Type B pancreatic cell (in vitro differentiated cells): ENCODE measurements around the gene NCK2. TPM values are rescaled to one million over a fixed set of nuclear protein-coding genes. Genes with fewer than 3 reads are reported as not detected.
"Not testable (repeated sequence)": the region's sequence is repeated elsewhere in the genome, so short reads cannot be mapped to it uniquely, and the experiment has no call there.

Source experiments
- DNase-seq: peaks from one replicate; pipeline ENCODE4 v3.0.0; 2021; ENCODE audit warnings: mixed read lengths; ENCODE audit not compliant: unreplicated experiment; ENCODE audit errors: extremely low spot score
- H3K27ac Mint-ChIP-seq: 2 replicates; pipeline ENCODE4 v1.8.0; 2021; ENCODE audit warnings: mild to moderate bottlenecking, mixed read lengths
- H3K27me3 Mint-ChIP-seq: 2 replicates; pipeline ENCODE4 v1.8.0; 2021; ENCODE audit warnings: mixed read lengths
- H3K36me3 Mint-ChIP-seq: 2 replicates; pipeline ENCODE4 v1.8.0; 2021; ENCODE audit warnings: mixed read lengths
- H3K4me1 Mint-ChIP-seq: one replicate; pipeline ENCODE4 v1.8.0; 2021; ENCODE audit warnings: mixed read lengths; ENCODE audit not compliant: unreplicated experiment
- H3K4me3 Mint-ChIP-seq: 2 replicates; pipeline ENCODE4 v1.8.0; 2021; ENCODE audit warnings: mild to moderate bottlenecking, mixed read lengths
- H3K9me3 Mint-ChIP-seq: 2 replicates; pipeline ENCODE4 v1.8.0; 2021; ENCODE audit warnings: mixed read lengths
- total RNA-seq: library from RNA; stranded (reverse); gene quantifications from 2 replicates; pipeline ENCODE4 v1.2.1, GENCODE V29; 2021; ENCODE audit warnings: low replicate concordance
- TF ChIP-seq, protein P1 (sequence below): fragments of 200-600 bp; sonication (generic); conservative IDR thresholded peaks from 2 replicates; pipeline ENCODE4 v1.5.0; 2021; ENCODE audit warnings: antibody characterized with exemption, mild to moderate bottlenecking

Gene NCK2
- total RNA-seq, 1 donor from 2014 or later, result 86.4 TPM

- no peaks in the 10 kb centered on the region for H3K27me3 Mint-ChIP-seq
- H3K4me3 Mint-ChIP-seq, result no peak overlapping the region
- TF ChIP-seq, protein P1, sequence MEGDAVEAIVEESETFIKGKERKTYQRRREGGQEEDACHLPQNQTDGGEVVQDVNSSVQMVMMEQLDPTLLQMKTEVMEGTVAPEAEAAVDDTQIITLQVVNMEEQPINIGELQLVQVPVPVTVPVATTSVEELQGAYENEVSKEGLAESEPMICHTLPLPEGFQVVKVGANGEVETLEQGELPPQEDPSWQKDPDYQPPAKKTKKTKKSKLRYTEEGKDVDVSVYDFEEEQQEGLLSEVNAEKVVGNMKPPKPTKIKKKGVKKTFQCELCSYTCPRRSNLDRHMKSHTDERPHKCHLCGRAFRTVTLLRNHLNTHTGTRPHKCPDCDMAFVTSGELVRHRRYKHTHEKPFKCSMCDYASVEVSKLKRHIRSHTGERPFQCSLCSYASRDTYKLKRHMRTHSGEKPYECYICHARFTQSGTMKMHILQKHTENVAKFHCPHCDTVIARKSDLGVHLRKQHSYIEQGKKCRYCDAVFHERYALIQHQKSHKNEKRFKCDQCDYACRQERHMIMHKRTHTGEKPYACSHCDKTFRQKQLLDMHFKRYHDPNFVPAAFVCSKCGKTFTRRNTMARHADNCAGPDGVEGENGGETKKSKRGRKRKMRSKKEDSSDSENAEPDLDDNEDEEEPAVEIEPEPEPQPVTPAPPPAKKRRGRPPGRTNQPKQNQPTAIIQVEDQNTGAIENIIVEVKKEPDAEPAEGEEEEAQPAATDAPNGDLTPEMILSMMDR, result no peak
Observed at GRCh38 chr2:105756435-105756834, 11.7 kb downstream of the NCK2 start.

DNA sequence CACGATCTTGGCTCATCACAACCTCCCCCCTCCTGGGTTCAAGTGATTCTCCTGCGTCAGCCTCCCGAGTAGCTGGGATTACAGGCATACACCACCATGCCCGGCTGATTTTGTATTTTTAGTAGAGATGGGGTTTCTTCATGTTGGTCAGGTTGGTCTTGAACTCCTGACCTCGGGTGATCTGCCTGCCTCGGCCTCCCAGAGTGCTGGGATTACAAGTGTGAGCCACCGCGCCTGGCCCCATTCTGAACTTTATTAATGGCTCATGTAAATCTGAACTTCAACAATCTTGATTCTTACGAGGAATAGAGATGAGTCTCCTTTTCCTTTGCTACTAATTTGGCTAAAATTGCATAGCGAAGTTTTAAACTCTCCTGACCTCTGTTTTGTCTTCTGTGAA lies 12.2 kb downstream of the NCK2 start:
- not testable (repeated sequence) for H3K27me3 Mint-ChIP-seq, H3K4me3 Mint-ChIP-seq, H3K9me3 Mint-ChIP-seq, DNase-seq
- Mint-ChIP-seq H3K27ac (peak overlapping the region; percentile 14), H3K36me3 (peaks cover 33% of the 10 kb centered on the region), H3K4me1 (peaks cover 56% of the 10 kb centered on the region)

More at GRCh38 chr2:105756435-105756834, 11.7 kb downstream of the NCK2 start:
- Mint-ChIP-seq H3K27ac (peak overlapping the region; percentile 17), H3K4me1 (peaks cover 56% of the 10 kb centered on the region), H3K9me3 (peaks cover 5% of the 10 kb centered on the region), H3K36me3 (peaks cover 36% of the 10 kb centered on the region)
- DNase-seq, result no peak

GRCh38 chr2:105757433-105757832 lies 12.7 kb downstream of the NCK2 start:
- H3K27me3 Mint-ChIP-seq, result no peaks in the 10 kb centered on the region
- H3K4me3 Mint-ChIP-seq, result no peak overlapping the region
- peak overlapping the region; percentile 14 for H3K27ac Mint-ChIP-seq
- H3K9me3 Mint-ChIP-seq, result peaks cover 5% of the 10 kb centered on the region
- peaks cover 33% of the 10 kb centered on the region for H3K36me3 Mint-ChIP-seq
- H3K4me1 Mint-ChIP-seq, result peaks cover 62% of the 10 kb centered on the region
- TF ChIP-seq, protein P1, result no peak
- DNase-seq, result no peak

DNA sequence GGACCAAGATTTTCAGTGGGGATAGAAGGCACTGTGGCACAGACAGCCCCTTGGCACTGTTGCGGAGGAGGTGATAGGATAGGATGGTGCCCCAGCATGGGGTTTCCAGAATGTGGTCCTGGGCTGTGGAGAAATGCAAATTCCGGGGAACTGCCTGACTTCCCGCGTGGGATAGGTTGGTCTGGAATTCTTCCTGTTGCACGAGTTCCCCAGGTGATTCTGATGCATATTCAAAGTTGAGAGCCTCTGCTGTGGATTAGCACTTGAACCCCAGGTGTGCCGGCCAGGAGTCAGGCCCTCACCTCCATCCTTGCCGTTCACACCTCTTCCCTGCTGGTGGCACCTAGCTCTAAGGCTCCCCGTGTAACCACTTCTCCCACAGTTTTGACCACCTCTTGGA lies 15.5 kb downstream of the NCK2 start:
- Mint-ChIP-seq H3K36me3 (peaks cover 19% of the 10 kb centered on the region), H3K9me3 (peaks cover 5% of the 10 kb centered on the region), H3K4me3 (no peak overlapping the region), H3K27ac (no peak overlapping the region), H3K4me1 (peaks cover 39% of the 10 kb centered on the region), H3K27me3 (no peaks in the 10 kb centered on the region)
- TF ChIP-seq, protein P1, result no peak
- no peak for DNase-seq

DNA sequence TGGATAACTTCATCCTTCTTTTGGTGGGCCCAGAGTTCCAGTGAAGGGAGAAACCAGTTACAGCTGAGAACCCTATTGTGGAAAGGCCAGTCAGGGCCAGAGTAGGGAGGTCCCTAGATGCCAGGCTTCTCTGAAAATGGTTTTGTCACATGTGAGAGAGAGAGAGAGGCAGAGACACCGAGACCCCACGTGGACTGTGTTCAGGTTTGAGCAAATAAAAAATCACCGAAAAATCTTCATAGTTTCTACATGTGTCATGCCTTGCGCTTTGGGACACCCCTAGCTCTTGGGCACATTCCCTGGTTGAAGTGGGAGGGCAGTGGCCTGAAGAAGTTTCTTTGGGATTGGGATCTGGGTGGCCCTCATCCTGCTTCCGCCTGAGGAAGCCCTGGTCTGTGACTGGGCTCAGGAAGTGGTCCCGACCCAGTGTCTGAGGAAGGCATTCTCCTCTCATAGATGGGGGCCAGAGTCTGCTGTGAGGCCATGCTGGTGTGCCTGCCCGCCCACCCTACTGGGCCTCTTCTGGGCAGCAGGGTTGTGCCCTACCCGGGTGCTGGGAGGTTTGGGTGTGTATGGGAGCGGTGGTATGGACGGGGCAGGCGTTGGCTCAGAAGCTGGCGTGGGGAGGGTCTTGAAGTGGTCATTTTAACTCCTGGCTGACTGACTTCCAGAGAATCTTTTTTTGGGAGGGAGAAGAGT lies 16.1 kb downstream of the NCK2 start:
- Mint-ChIP-seq H3K4me1 (peaks cover 33% of the 10 kb centered on the region), H3K36me3 (peaks cover 17% of the 10 kb centered on the region), H3K9me3 (peaks cover 5% of the 10 kb centered on the region), H3K4me3 (no peak overlapping the region), H3K27ac (no peak overlapping the region), H3K27me3 (no peaks in the 10 kb centered on the region)
- no peak for DNase-seq
- TF ChIP-seq, protein P1, result no peak

- H3K36me3 Mint-ChIP-seq, result peaks cover 19% of the 10 kb centered on the region
Observed at GRCh38 chr2:105761931-105762515, 17.3 kb downstream of the NCK2 start.

More at GRCh38 chr2:105761931-105762515, 17.3 kb downstream of the NCK2 start:
- TF ChIP-seq, protein P1, result no peak
- Mint-ChIP-seq H3K27me3 (no peaks in the 10 kb centered on the region), H3K4me3 (no peak overlapping the region), H3K4me1 (peaks cover 29% of the 10 kb centered on the region), H3K9me3 (peaks cover 5% of the 10 kb centered on the region), H3K27ac (peak overlapping the region; percentile 64)
- no peak for DNase-seq
